ENCODE measurements around the gene NRM.

The NRM gene

GRCh38 chr6:30640481-30640880 lies 50.3 kb downstream of the NRM start:
- no peak overlapping the region for H3K4me3 ChIP-seq (ENCODE audit: low read depth, low read length)
- no peak for DNase-seq (ENCODE audit: low read depth)
- TF ChIP-seq CTCF (IDR thresholded peaks at IDR 0.05; ENCODE audit: control insufficient read depth, extremely low read depth, insufficient read depth), result no peak
